ENCODE results near the gene ZMAT5.

DNA sequence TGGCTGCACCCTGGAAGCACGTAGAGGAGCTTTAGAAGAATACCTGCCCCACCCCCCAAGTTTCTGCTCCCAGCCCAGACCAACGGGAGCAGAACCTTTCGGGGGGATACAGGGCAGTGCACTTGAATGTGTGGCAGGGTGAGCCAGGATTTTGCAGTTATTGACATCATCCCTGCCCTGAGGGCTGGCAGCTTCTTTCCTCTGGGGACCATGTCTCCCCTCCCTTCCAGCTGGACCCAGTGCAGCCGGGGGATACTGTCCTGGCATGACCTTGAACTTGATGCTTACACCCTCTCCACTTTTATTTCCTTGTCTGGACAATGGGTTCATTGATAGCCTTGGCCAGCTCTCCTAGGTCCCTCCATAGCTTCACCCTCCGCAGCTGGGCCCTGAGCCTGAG is 51.1 kb downstream of the ZMAT5 start:
- TF ChIP-seq, protein P1, sequence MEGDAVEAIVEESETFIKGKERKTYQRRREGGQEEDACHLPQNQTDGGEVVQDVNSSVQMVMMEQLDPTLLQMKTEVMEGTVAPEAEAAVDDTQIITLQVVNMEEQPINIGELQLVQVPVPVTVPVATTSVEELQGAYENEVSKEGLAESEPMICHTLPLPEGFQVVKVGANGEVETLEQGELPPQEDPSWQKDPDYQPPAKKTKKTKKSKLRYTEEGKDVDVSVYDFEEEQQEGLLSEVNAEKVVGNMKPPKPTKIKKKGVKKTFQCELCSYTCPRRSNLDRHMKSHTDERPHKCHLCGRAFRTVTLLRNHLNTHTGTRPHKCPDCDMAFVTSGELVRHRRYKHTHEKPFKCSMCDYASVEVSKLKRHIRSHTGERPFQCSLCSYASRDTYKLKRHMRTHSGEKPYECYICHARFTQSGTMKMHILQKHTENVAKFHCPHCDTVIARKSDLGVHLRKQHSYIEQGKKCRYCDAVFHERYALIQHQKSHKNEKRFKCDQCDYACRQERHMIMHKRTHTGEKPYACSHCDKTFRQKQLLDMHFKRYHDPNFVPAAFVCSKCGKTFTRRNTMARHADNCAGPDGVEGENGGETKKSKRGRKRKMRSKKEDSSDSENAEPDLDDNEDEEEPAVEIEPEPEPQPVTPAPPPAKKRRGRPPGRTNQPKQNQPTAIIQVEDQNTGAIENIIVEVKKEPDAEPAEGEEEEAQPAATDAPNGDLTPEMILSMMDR (IDR thresholded peaks at IDR 0.05): no peak
- no peak for TF ChIP-seq POLR2A (IDR thresholded peaks at IDR 0.05)
